Measurements from ENCODE around the gene ITFG2. TPM values are rescaled to one million over a fixed set of nuclear protein-coding genes. Genes with fewer than 3 reads are reported as not detected.

Gene ITFG2
- total RNA-seq, 1 experiment from 2014 or later = 24.6 TPM

GRCh38 chr12:2857021-2857431, 44.6 kb downstream of the ITFG2 start, which contains the start of gene TEX52:
TSS of gene TEX52 (minus strand) at chr12:2857039. CDS start at chr12:2857026, 13 bp downstream.
- no peak within 1 kb of the TSS for H2AFZ ChIP-seq (ENCODE audit: low read depth, low read length, poor library complexity, severe bottlenecking)
- CTCF ChIA-PET = interaction anchor here (0.9 kb wide), 1 partner anchor 184 kb away, joined by 3 read pairs; no protein-coding TSS in a partner anchor
- RAD21 ChIA-PET (ENCODE audit: low non-redundant PET in 1 of 2, low total read pairs in 2 of 2, uncharacterized antibody in 2 of 2, unreplicated experiment in 2 of 2) = no interaction called here

GRCh38 chr12:2857576-2857975, 45.1 kb downstream of the ITFG2 start:
- intact Hi-C loops (cut with micrococcal nuclease) = no loop called here
- ATAC-seq (no peak), DNase-seq (ENCODE audit: low read depth, low spot score) (no peak)
- no TSS peak for BruUV-seq (replicated peaks)
- Histone ChIP-seq H3K4me3 (replicated peaks in 1 of 2; ENCODE audit: low read depth in 1 of 2, low read length in 2 of 2) (no peak overlapping the region), H3K9ac (ENCODE audit: low read length) (no peak overlapping the region), H3K79me2 (ENCODE audit: insufficient read depth, low read length) (no peaks in the 10 kb centered on the region), H3K27me3 (ENCODE audit: insufficient read depth, low read length) (no peaks in the 10 kb centered on the region), H3K36me3 (ENCODE audit: control insufficient read depth in 1 of 2, insufficient read depth in 2 of 2, low read length in 2 of 2) (peaks cover 29 to 32% of the 10 kb centered on the region in 2 experiments; a peak in 3 of 4 replicates), H3K9me2 (ENCODE audit: insufficient read depth) (no peaks in the 10 kb centered on the region), H3K9me3 (ENCODE audit: control insufficient read depth in 1 of 2, insufficient read depth in 1 of 2, low read depth in 1 of 2, low read length in 2 of 2) (no peaks in the 10 kb centered on the region), H3K27ac (ENCODE audit: low read depth, low read length) (no peak overlapping the region), H3K4me1 (ENCODE audit: control insufficient read depth in 1 of 2, insufficient read depth in 2 of 2, low read length in 2 of 2) (peaks cover 0 to 3% of the 10 kb centered on the region in 2 experiments; a peak in 2 of 4 replicates), H3K4me2 (ENCODE audit: low read length) (no peak overlapping the region), H4K20me1 (ENCODE audit: insufficient read depth) (no peaks in the 10 kb centered on the region), H2AFZ (ENCODE audit: low read depth, low read length, poor library complexity, severe bottlenecking) (no peak overlapping the region)
- ChIA-PET POLR2A (no interaction called here), CTCF (interaction anchor here (0.9 kb wide), 1 partner anchor 184 kb away, joined by 3 read pairs; no protein-coding TSS in a partner anchor), RAD21 (ENCODE audit: low non-redundant PET in 1 of 2, low total read pairs in 2 of 2, uncharacterized antibody in 2 of 2, unreplicated experiment in 2 of 2) (no interaction called here)
- TF ChIP-seq ZNF274 (IDR thresholded peaks at IDR 0.05; ENCODE audit: low read depth, low read length) (no peak), RAD21 (IDR thresholded peaks at IDR 0.05; ENCODE audit: low read depth) (no peak), FOSL1 (IDR thresholded peaks at IDR 0.05; ENCODE audit: low read depth) (no peak), JUND (IDR thresholded peaks at IDR 0.05) (no peak), ZBTB33 (IDR thresholded peaks at IDR 0.05; ENCODE audit: extremely low read depth, insufficient replicate concordance, low read length) (no peak), TCF7L2 (IDR thresholded peaks at IDR 0.05; ENCODE audit: borderline replicate concordance, extremely low read depth, insufficient read depth, insufficient read length) (no peak), CTCF (IDR thresholded peaks at IDR 0.05 in 2 of 3, conservative IDR thresholded peaks at IDR 0.05 in 1 of 3; ENCODE audit: borderline replicate concordance in 1 of 3, insufficient read depth in 1 of 3, low read depth in 2 of 3, low read length in 2 of 3) (no peak)

More at GRCh38 chr12:2857021-2857431, 44.6 kb downstream of the ITFG2 start, which contains the start of gene TEX52:
- Histone ChIP-seq H3K27me3 (ENCODE audit: insufficient read depth, low read length) (no peaks in the 10 kb centered on the region), H3K4me3 (replicated peaks in 1 of 2; ENCODE audit: low read depth in 1 of 2, low read length in 2 of 2) (no peak within 1 kb of the TSS), H3K9me2 (ENCODE audit: insufficient read depth) (no peaks in the 10 kb centered on the region), H3K9ac (ENCODE audit: low read length) (no peak within 1 kb of the TSS), H3K36me3 (ENCODE audit: control insufficient read depth in 1 of 2, insufficient read depth in 2 of 2, low read length in 2 of 2) (peaks cover 26 to 27% of the 10 kb centered on the region in 2 experiments; a peak in 3 of 4 replicates), H4K20me1 (ENCODE audit: insufficient read depth) (no peaks in the 10 kb centered on the region), H3K4me1 (ENCODE audit: control insufficient read depth in 1 of 2, insufficient read depth in 2 of 2, low read length in 2 of 2) (peaks cover 0 to 3% of the 10 kb centered on the region in 2 experiments; a peak in 2 of 4 replicates), H3K27ac (ENCODE audit: low read depth, low read length) (no peak within 1 kb of the TSS), H3K4me2 (ENCODE audit: low read length) (no peak within 1 kb of the TSS), H3K79me2 (ENCODE audit: insufficient read depth, low read length) (no peaks in the 10 kb centered on the region), H3K9me3 (ENCODE audit: control insufficient read depth in 1 of 2, insufficient read depth in 1 of 2, low read depth in 1 of 2, low read length in 2 of 2) (no peaks in the 10 kb centered on the region)
- no peak for DNase-seq (ENCODE audit: low read depth, low spot score)
- TF ChIP-seq ZFX (IDR thresholded peaks at IDR 0.05) = no peak
- no peak for TF ChIP-seq RAD21 (IDR thresholded peaks at IDR 0.05; ENCODE audit: low read depth)
- TF ChIP-seq POLR2AphosphoS5 (IDR thresholded peaks at IDR 0.05; ENCODE audit: low read depth, low read length) = no peak
- TF ChIP-seq SIN3A (IDR thresholded peaks at IDR 0.05; ENCODE audit: low read depth) = no peak
- TF ChIP-seq JUND (IDR thresholded peaks at IDR 0.05) = no peak
- BruUV-seq (replicated peaks) = no TSS peak
- POLR2A ChIA-PET = no interaction called here
- no peak for ATAC-seq
- intact Hi-C loops (cut with micrococcal nuclease) = no loop called here

All from HCT116 (cell line).